ENCODE measurements around the gene NKIRAS1.
"Not testable (repeated sequence)": the region's sequence is repeated elsewhere in the genome, so short reads cannot be mapped to it uniquely, and the experiment has no call there.

The NKIRAS1 gene

GRCh38 chr3:23863060-23863459 is 53.7 kb downstream of the NKIRAS1 start:
- Mint-ChIP-seq H3K9me3 (no peaks in the 10 kb centered on the region), H3K27me3 (no peaks in the 10 kb centered on the region), H3K4me3 (no peak overlapping the region), H3K27ac (no peak overlapping the region), H3K4me1 (peaks cover 21% of the 10 kb centered on the region), H3K36me3 (peaks cover 8% of the 10 kb centered on the region)
- CTCF ChIA-PET, result interaction anchor here (1.0 to 1.1 kb wide), 2 partner anchors 26 to 142 kb away, joined by 3 to 4 read pairs; no protein-coding TSS in a partner anchor
- DNase-seq, result no peak

DNA sequence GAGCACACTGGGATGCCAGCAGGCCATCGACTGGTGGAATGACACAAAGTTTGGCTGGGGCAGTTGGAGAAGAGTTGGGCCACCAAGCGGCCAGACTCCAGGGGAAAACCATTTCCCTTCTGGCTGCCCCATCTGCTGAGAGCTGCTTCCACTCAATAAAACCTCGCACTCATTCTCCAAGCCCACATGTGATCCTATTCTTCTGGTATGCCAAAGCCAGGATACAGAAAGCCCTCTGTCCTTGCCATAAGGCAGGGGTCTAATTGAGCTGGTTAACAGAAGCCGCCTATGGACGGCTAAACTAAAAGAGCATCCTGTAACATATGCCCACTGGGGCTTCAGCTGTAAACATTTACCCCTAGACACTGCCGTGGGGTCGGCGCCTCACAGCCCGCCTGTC is 55.1 kb downstream of the NKIRAS1 start:
- CTCF ChIA-PET, result no interaction called here
- H3K36me3 Mint-ChIP-seq, result peaks cover 8% of the 10 kb centered on the region
- H3K4me1 Mint-ChIP-seq, result peaks cover 34% of the 10 kb centered on the region
- H3K9me3 Mint-ChIP-seq, result no peaks in the 10 kb centered on the region
- no peak overlapping the region for H3K4me3 Mint-ChIP-seq
- no peak overlapping the region for H3K27ac Mint-ChIP-seq
- no peaks in the 10 kb centered on the region for H3K27me3 Mint-ChIP-seq
- no peak for DNase-seq

GRCh38 chr3:23859839-23860382 is 56.9 kb downstream of the NKIRAS1 start:
- no peak overlapping the region for H3K27ac Mint-ChIP-seq
- CTCF ChIA-PET, result interaction anchor here (1.2 kb wide), 1 partner anchor 19 kb away, joined by 4 read pairs; no protein-coding TSS in a partner anchor
- no peak overlapping the region for H3K4me3 Mint-ChIP-seq
- no peak for DNase-seq
- H3K4me1 Mint-ChIP-seq, result peaks cover 37% of the 10 kb centered on the region
- H3K36me3 Mint-ChIP-seq, result peaks cover 7% of the 10 kb centered on the region
- H3K9me3 Mint-ChIP-seq, result no peaks in the 10 kb centered on the region
- no peaks in the 10 kb centered on the region for H3K27me3 Mint-ChIP-seq

DNA sequence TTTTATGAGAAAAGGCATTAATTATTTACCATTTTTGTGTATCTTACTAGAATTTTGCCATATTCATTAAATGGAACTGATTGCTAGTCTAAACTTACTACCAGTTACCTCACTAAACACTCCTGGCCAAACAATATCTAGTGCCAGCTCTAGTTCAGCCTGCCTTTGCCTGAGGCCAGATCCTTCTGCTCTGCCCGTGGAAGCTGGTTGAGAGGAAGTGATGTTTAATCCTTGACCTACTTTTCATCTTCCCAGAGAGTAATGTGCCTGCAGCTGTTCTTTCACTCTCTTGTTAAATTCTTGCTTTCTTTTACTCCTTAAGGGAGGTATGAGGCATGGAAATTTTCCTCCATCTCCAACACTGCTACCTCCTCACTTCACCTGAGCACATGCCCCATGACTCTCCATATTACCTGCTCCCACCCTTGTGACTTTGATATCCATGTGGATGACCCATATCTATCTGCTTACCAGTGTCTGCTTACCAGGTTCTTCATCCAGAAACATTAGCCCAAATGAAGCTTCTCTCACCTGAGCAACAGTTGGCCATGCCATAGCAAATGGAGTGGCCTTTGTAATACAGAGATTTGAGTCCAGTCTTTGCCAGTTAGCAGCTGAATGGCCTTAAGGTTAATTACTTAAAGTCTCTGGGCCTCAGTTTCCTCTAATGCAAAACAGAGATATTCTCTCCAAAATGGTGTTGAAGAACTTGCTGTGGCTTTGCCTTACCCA is 57.6 kb downstream of the NKIRAS1 start:
- CTCF ChIA-PET, result interaction anchor here (0.6 to 1.2 kb wide), 2 partner anchors 18 to 52 kb away, joined by 4 to 5 read pairs; no protein-coding TSS in a partner anchor
- H3K4me1 Mint-ChIP-seq, result peaks cover 37% of the 10 kb centered on the region
- no peaks in the 10 kb centered on the region for H3K9me3 Mint-ChIP-seq

DNA sequence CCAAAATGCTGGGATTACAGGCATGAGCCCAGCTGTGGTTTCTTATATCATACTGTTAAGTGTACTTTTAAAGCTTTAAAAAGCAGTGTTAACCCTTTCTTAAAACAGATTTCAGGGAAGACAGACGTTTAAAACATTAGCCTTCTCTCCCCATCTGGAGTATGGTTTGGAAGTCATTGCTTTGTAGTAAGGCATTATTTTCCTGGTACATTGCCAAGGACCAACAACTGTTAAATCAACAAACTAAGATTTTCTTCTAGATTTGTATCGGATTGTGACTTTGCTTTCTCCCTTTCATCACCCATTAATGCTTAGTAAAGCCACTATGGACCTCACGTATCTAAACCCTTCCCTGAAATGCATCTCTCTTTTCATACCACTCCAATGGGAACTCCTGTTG is 60.5 kb downstream of the NKIRAS1 start:
- CTCF ChIA-PET, result no interaction called here
- H3K9me3 Mint-ChIP-seq, result peaks cover 5% of the 10 kb centered on the region
- H3K36me3 Mint-ChIP-seq, result peaks cover 25% of the 10 kb centered on the region
- no peak overlapping the region for H3K27ac Mint-ChIP-seq
- no peaks in the 10 kb centered on the region for H3K27me3 Mint-ChIP-seq
- H3K4me3 Mint-ChIP-seq, result no peak overlapping the region
- peaks cover 35% of the 10 kb centered on the region for H3K4me1 Mint-ChIP-seq
- no peak for DNase-seq

More for the DNA sequence above, 57.6 kb downstream of the NKIRAS1 start:
- Mint-ChIP-seq H3K27me3 (no peaks in the 10 kb centered on the region), H3K27ac (no peak overlapping the region), H3K36me3 (peaks cover 9% of the 10 kb centered on the region), H3K4me3 (no peak overlapping the region)
- no peak for DNase-seq

- CTCF ChIA-PET, result not testable (repeated sequence)
These were observed 67.3 kb downstream of the NKIRAS1 start for GRCh38 chr3:23849462-23849861.

DNA sequence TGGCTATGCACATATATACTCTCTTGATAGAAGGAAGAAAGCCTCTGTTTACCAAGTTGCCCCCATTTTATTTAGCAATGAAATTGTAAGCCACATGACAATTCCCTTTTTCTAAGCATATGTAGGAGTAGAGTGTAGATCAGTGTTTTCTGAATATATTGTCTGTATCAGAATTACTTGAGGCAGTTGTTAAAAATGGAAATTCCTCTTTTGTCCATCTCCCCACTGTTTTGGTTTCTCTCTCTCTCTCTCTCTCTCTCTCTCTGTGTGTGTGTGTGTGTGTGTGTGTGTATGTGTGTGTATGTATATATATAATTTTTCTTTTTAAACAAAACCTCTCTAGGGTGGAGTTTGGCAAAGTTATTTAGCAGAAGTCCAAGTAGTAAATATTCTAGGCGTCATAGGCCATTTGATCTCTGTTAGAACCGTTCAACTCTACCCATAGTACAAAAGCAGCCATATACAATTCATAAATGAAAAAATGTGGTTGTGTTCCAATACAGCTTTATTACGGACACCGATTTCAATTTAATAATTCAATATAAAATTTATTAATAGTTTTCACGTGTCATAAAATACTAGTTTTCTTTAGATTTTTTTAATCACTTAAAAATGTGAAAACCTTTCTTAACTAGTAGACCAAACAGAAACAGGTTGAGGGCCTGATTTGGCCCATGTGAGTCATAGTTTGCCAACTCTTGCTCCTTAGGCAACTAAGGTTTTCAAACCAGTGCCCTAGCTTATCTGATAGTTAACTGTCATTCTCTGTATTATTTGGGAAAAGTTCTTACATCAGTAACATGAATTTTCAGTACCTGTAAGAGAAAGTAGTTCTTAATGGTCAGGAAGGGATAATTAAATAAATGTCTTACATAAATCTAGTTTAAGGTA is 71.2 kb downstream of the NKIRAS1 start:
- Mint-ChIP-seq H3K4me1 (no peaks in the 10 kb centered on the region), H3K27ac (no peak overlapping the region), H3K4me3 (no peak overlapping the region), H3K36me3 (peaks cover 4% of the 10 kb centered on the region), H3K9me3 (no peaks in the 10 kb centered on the region), H3K27me3 (no peaks in the 10 kb centered on the region)
- no peak for DNase-seq
- CTCF ChIA-PET, result no interaction called here

More at GRCh38 chr3:23849462-23849861, 67.3 kb downstream of the NKIRAS1 start:
- H3K4me3 Mint-ChIP-seq, H3K4me1 Mint-ChIP-seq, H3K9me3 Mint-ChIP-seq, DNase-seq, H3K27me3 Mint-ChIP-seq, H3K27ac Mint-ChIP-seq: not testable (repeated sequence)
- H3K36me3 Mint-ChIP-seq, result peaks cover 28% of the 10 kb centered on the region

- H3K27ac Mint-ChIP-seq, result no peak overlapping the region
- H3K4me3 Mint-ChIP-seq, result no peak overlapping the region
- DNase-seq, result no peak
- H3K4me1 Mint-ChIP-seq, result no peaks in the 10 kb centered on the region
- no peaks in the 10 kb centered on the region for H3K9me3 Mint-ChIP-seq
- H3K27me3 Mint-ChIP-seq, result no peaks in the 10 kb centered on the region
- peaks cover 3% of the 10 kb centered on the region for H3K36me3 Mint-ChIP-seq
- CTCF ChIA-PET, result interaction anchor here (1.4 kb wide), 1 partner anchor 45 kb away, joined by 6 read pairs; no protein-coding TSS in a partner anchor
These were observed 72.9 kb downstream of the NKIRAS1 start for GRCh38 chr3:23843869-23844268.
